Caco-2 (cell line): ENCODE results near the gene KRTAP3-3. TPM values are rescaled to one million over a fixed set of nuclear protein-coding genes. Genes with fewer than 3 reads are reported as not detected.

Experiments
- BruUV-seq: library from RNA; stranded (reverse); fragments of 400-500 nt; replicated peaks from 2 replicates; lab custom pipeline; 2021; lab: Mats Ljungman, UMichigan
- CTCF ChIA-PET: fragments of 300-600 bp; sonication (Branson Sonifier 250); formaldehyde crosslinking; loops from one replicate; lab custom pipeline; 2022; ENCODE audit warnings: antibody characterized with exemption; lab: Charles Lee
- POLR2A ChIA-PET: fragments of 300-600 bp; sonication (Branson Sonifier 250); formaldehyde crosslinking; loops from one replicate; lab custom pipeline; 2022; ENCODE audit warnings: antibody characterized with exemption; lab: Charles Lee
- DNase-seq, 2 experiments: peaks; one replicate each; pipeline versions ENCODE4 v3.0.0 to v3.0.0-alpha.2; 2020 to 2022
- H3K27me3 ChIP-seq: replicated peaks from 2 replicates; pipeline ENCODE4 v1.6.0; 2011; ENCODE audit warnings: low read length; ENCODE audit not compliant: control insufficient read depth, insufficient read depth
- H3K36me3 ChIP-seq: 2 replicates; pipeline ENCODE4 v1.5.1; 2011; ENCODE audit warnings: low read length; ENCODE audit not compliant: control insufficient read depth, insufficient read depth
- H3K4me1 ChIP-seq: fragments of 250-450 bp; sonication (Bioruptor Pico); 2 replicates; pipeline ENCODE4 v1.5.1; 2020; ENCODE audit warnings: mild to moderate bottlenecking
- H3K4me3 ChIP-seq: 2 replicates; pipeline ENCODE4 v1.5.1; 2011; ENCODE audit warnings: low read depth, mild to moderate bottlenecking, control low read depth, low read length
- H3K9me3 ChIP-seq: fragments of 250-450 bp; sonication (Bioruptor Pico); 2 replicates; pipeline ENCODE4 v1.5.1; 2020; ENCODE audit warnings: mild to moderate bottlenecking, moderate library complexity
- H3K27ac Mint-ChIP-seq: one replicate; pipeline ENCODE4 v1.8.0; 2022; ENCODE audit warnings: mixed read lengths; ENCODE audit not compliant: unreplicated experiment
- H3K27me3 Mint-ChIP-seq: one replicate; pipeline ENCODE4 v1.8.0; 2022; ENCODE audit warnings: mixed read lengths; ENCODE audit not compliant: insufficient read depth, unreplicated experiment
- H3K36me3 Mint-ChIP-seq: one replicate; pipeline ENCODE4 v1.8.0; 2022; ENCODE audit warnings: mild to moderate bottlenecking, mixed read lengths; ENCODE audit not compliant: insufficient read depth, unreplicated experiment
- H3K4me1 Mint-ChIP-seq: one replicate; pipeline ENCODE4 v1.8.0; 2022; ENCODE audit warnings: low read depth, mixed read lengths; ENCODE audit not compliant: unreplicated experiment
- H3K4me3 Mint-ChIP-seq: one replicate; pipeline ENCODE4 v1.8.0; 2022; ENCODE audit warnings: mild to moderate bottlenecking, moderate library complexity, mixed read lengths; ENCODE audit not compliant: unreplicated experiment
- H3K9me3 Mint-ChIP-seq: one replicate; pipeline ENCODE4 v1.8.0; 2022; ENCODE audit warnings: mixed read lengths; ENCODE audit not compliant: unreplicated experiment
- CTCF ChIP-seq, 2 experiments: fragments of 200-600 bp in 1 of 2; IDR thresholded peaks; 1 replicate in 1 of 2; 2 replicates in 1 of 2; pipeline versions ENCODE4 v1.5.1 to v1.8.0; 2011 to 2022; ENCODE audit warnings: antibody characterized with exemption in 1 of 2, control low read depth in 1 of 2, inconsistent platforms in 1 of 2, low read depth in 1 of 2, low read length in 1 of 2, mild to moderate bottlenecking in 1 of 2, moderate library complexity in 1 of 2; ENCODE audit not compliant: insufficient read depth in 1 of 2, severe bottlenecking in 1 of 2, unreplicated experiment in 1 of 2
- intact Hi-C: fragments of 100-400 bp; cut with micrococcal nuclease; formaldehyde crosslinking; loops from one replicate; pipeline ENCODE4 v1.10.0; 2022; ENCODE audit not compliant: unreplicated experiment
- total RNA-seq: library from RNA; stranded (reverse); gene quantifications from 2 replicates; pipeline ENCODE4 v1.2.3, GENCODE V29; 2022

KRTAP3-3 gene
- total RNA-seq, 1 experiment from 2014 or later: not detected

GRCh38 chr17:41019415-41019814 lies 25.5 kb upstream of the KRTAP3-3 start:
- Mint-ChIP-seq H3K4me3 (no peak overlapping the region), H3K27ac (no peak overlapping the region), H3K27me3 (no peaks in the 10 kb centered on the region), H3K9me3 (peaks cover 23% of the 10 kb centered on the region), H3K36me3 (no peaks in the 10 kb centered on the region), H3K4me1 (peaks cover 14% of the 10 kb centered on the region)
- Histone ChIP-seq H3K4me1 (peaks cover 36% of the 10 kb centered on the region), H3K9me3 (no peaks in the 10 kb centered on the region), H3K36me3 (no peaks in the 10 kb centered on the region), H3K4me3 (no peak overlapping the region), H3K27me3 (no peaks in the 10 kb centered on the region)
- POLR2A ChIA-PET: interaction anchor here (0.9 kb wide), 1 partner anchor 160 kb away, joined by 6 read pairs; no protein-coding TSS in a partner anchor
- intact Hi-C loops: no loop called here
- BruUV-seq: no TSS peak
- no peak for TF ChIP-seq CTCF (IDR thresholded peaks at IDR 0.05; ENCODE audit: insufficient read depth in 1 of 2, low read depth in 1 of 2, low read length in 1 of 2, severe bottlenecking in 1 of 2, unreplicated experiment in 1 of 2)
- no peak for DNase-seq
- CTCF ChIA-PET: interaction anchor here (0.6 kb wide), 1 partner anchor 20 kb away, joined by 3 read pairs; no protein-coding TSS in a partner anchor

DNA sequence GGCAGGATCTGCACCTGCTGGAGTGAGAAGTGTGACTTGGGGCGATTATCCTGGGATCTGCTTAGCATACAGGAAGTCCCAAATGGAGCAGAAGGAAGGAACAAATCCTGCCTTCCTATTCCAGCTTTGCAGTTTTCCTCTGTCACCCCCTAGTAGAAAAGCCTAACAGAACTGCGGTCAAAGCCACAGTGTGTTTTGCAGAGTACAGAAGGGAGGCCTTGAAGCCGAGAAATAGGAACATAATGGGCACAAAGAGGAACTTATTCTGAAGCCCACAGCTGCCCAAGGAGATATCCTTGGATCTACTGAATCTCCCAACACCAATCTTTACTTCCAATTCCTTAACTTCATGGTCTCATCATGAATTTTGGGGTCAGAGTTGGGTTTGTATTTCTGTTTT lies 24.6 kb upstream of the KRTAP3-3 start:
- ChIA-PET CTCF (no interaction called here), POLR2A (no interaction called here)
- Mint-ChIP-seq H3K27ac (no peak overlapping the region), H3K4me1 (peaks cover 14% of the 10 kb centered on the region), H3K9me3 (peaks cover 23% of the 10 kb centered on the region), H3K27me3 (no peaks in the 10 kb centered on the region), H3K36me3 (no peaks in the 10 kb centered on the region), H3K4me3 (no peak overlapping the region)
- no peaks in the 10 kb centered on the region for H3K36me3 ChIP-seq
- intact Hi-C loops: no loop called here
- no peak for TF ChIP-seq CTCF (IDR thresholded peaks at IDR 0.05; ENCODE audit: insufficient read depth in 1 of 2, low read depth in 1 of 2, low read length in 1 of 2, severe bottlenecking in 1 of 2, unreplicated experiment in 1 of 2)
- H3K4me1 ChIP-seq: peaks cover 36% of the 10 kb centered on the region
- DNase-seq: no peak
- H3K27me3 ChIP-seq: no peaks in the 10 kb centered on the region
- H3K9me3 ChIP-seq: no peaks in the 10 kb centered on the region
- H3K4me3 ChIP-seq: no peak overlapping the region
- BruUV-seq: no TSS peak

DNA sequence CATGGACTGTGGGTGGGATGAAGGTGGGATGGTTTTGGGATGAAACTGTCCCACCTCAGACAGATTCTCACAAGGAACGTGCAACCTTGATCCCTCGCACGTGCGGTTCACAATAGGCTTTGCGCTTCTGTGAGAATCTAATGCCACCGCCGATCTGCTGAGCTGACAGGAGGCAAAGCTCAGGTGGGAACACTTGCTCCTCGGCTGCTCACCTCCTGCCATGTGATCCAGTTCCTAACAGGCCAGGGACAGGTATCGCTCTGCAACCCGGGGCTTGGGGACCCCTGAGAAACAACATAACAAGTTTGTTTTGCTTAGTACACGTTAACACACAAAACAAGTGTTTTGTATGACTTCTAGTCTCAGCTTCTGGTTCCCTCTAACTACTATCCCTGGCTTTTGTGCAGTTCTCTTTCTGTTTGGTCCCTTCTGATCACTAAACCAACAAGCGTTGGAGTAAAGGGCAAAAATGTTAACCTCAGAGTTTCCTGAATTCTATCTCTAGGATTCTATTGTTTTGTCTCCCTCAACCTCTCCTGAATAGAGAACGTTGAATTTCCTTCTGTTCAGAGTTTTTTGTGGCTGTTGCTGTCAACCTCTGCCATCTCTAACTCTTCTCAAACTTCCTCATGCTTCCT lies 22.7 kb upstream of the KRTAP3-3 start:
- Histone ChIP-seq H3K4me1 (peaks cover 36% of the 10 kb centered on the region), H3K9me3 (peaks cover 2% of the 10 kb centered on the region; the same call in 1 of the 2 replicates), H3K36me3 (no peaks in the 10 kb centered on the region), H3K4me3 (no peak overlapping the region), H3K27me3 (no peaks in the 10 kb centered on the region)
- no peak overlapping the region for H3K4me3 Mint-ChIP-seq
- H3K36me3 Mint-ChIP-seq: no peaks in the 10 kb centered on the region
- no peak for DNase-seq
- no TSS peak for BruUV-seq
- TF ChIP-seq CTCF (IDR thresholded peaks at IDR 0.05; ENCODE audit: insufficient read depth in 1 of 2, low read depth in 1 of 2, low read length in 1 of 2, severe bottlenecking in 1 of 2, unreplicated experiment in 1 of 2): no peak
- H3K9me3 Mint-ChIP-seq: peaks cover 25% of the 10 kb centered on the region
- peak overlapping the region; percentile 48 for H3K27ac Mint-ChIP-seq
- intact Hi-C loops: no loop called here
- ChIA-PET CTCF (no interaction called here), POLR2A (no interaction called here)
- no peaks in the 10 kb centered on the region for H3K27me3 Mint-ChIP-seq
- peaks cover 23% of the 10 kb centered on the region for H3K4me1 Mint-ChIP-seq
